HG03575 (cell line): ENCODE results near the gene CDK5R1.

ENCODE experiments used
- ATAC-seq: cut with Tn5 transposase; IDR thresholded peaks from one replicate; pipeline ENCODE4 v1.9.1; 2021; ENCODE audit not compliant: unreplicated experiment, insufficient number of reproducible peaks, low FRiP score; ENCODE audit errors: extremely low read depth

CDK5R1 gene

GRCh38 chr17:32529604-32530003 is 42.8 kb downstream of the CDK5R1 start:
- ATAC-seq: no peak

- ATAC-seq: no peak
Observed at GRCh38 chr17:32533296-32533695, 46.5 kb downstream of the CDK5R1 start.

GRCh38 chr17:32536736-32537643 is 50.2 kb downstream of the CDK5R1 start:
- no peak for ATAC-seq
